ENCODE data around the gene NMU. TPM values are rescaled to one million over a fixed set of nuclear protein-coding genes. Genes with fewer than 3 reads are reported as not detected.

The NMU gene
- total RNA-seq, 6 experiments from 2014 or later = not detected

- Mint-ChIP-seq H3K4me3 (peak overlapping the region; percentile 99), H3K9me3 (no peaks in the 10 kb centered on the region), H3K4me1 (ENCODE audit: low read depth) (peaks cover 63% of the 10 kb centered on the region), H3K36me3 (ENCODE audit: low read depth) (peaks cover 15% of the 10 kb centered on the region; the same call in 1 of the 2 replicates), H3K27me3 (ENCODE audit: insufficient read depth) (peaks cover 2% of the 10 kb centered on the region), H3K27ac (peak overlapping the region; percentile 95)
- DNase-seq = no peak
- TF ChIP-seq, protein P1, sequence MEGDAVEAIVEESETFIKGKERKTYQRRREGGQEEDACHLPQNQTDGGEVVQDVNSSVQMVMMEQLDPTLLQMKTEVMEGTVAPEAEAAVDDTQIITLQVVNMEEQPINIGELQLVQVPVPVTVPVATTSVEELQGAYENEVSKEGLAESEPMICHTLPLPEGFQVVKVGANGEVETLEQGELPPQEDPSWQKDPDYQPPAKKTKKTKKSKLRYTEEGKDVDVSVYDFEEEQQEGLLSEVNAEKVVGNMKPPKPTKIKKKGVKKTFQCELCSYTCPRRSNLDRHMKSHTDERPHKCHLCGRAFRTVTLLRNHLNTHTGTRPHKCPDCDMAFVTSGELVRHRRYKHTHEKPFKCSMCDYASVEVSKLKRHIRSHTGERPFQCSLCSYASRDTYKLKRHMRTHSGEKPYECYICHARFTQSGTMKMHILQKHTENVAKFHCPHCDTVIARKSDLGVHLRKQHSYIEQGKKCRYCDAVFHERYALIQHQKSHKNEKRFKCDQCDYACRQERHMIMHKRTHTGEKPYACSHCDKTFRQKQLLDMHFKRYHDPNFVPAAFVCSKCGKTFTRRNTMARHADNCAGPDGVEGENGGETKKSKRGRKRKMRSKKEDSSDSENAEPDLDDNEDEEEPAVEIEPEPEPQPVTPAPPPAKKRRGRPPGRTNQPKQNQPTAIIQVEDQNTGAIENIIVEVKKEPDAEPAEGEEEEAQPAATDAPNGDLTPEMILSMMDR (IDR thresholded peaks at IDR 0.05) = no peak
Measured at GRCh38 chr4:55547918-55548317, 88.2 kb downstream of the NMU start.

- H3K4me3 Mint-ChIP-seq = peak overlapping the region; percentile 99
- peaks cover 64% of the 10 kb centered on the region for H3K4me1 Mint-ChIP-seq (ENCODE audit: low read depth)
- no peaks in the 10 kb centered on the region for H3K9me3 Mint-ChIP-seq
- H3K36me3 Mint-ChIP-seq (ENCODE audit: low read depth) = peaks cover 15% of the 10 kb centered on the region; the same call in 1 of the 2 replicates
- H3K27me3 Mint-ChIP-seq (ENCODE audit: insufficient read depth) = peaks cover 2% of the 10 kb centered on the region
- no peak for DNase-seq
- TF ChIP-seq, protein P1 (IDR thresholded peaks at IDR 0.05) = no peak
- H3K27ac Mint-ChIP-seq = peak overlapping the region; percentile 95
Measured at GRCh38 chr4:55547466-55547770, 88.7 kb downstream of the NMU start.

GRCh38 chr4:55546756-55547465 is 89.2 kb downstream of the NMU start, which contains the start of gene CLOCK:
TSS of gene CLOCK (minus strand) at chr4:55546909. CDS start at chr4:55482785, 64,124 bp downstream.
- H3K36me3 Mint-ChIP-seq (ENCODE audit: low read depth) = peaks cover 12% of the 10 kb centered on the region; the same call in 1 of the 2 replicates
- TF ChIP-seq, protein P1 (IDR thresholded peaks at IDR 0.05) = peak; percentile 84
- H3K27me3 Mint-ChIP-seq (ENCODE audit: insufficient read depth) = peaks cover 2% of the 10 kb centered on the region; the same call in 1 of the 2 replicates
- peak within 1 kb of the TSS; percentile 95 for H3K27ac Mint-ChIP-seq
- peaks cover 65% of the 10 kb centered on the region for H3K4me1 Mint-ChIP-seq (ENCODE audit: low read depth)
- H3K9me3 Mint-ChIP-seq = no peaks in the 10 kb centered on the region
- H3K4me3 Mint-ChIP-seq = peak within 1 kb of the TSS; percentile 99
- peak; percentile 83 for DNase-seq

- Mint-ChIP-seq H3K36me3 (ENCODE audit: low read depth) (peaks cover 7% of the 10 kb centered on the region; the same call in 1 of the 2 replicates), H3K4me1 (ENCODE audit: low read depth) (peaks cover 65% of the 10 kb centered on the region), H3K4me3 (peak overlapping the region; percentile 99), H3K27ac (peak overlapping the region; percentile 95), H3K27me3 (ENCODE audit: insufficient read depth) (peaks cover 2% of the 10 kb centered on the region; the same call in 1 of the 2 replicates), H3K9me3 (no peaks in the 10 kb centered on the region)
- TF ChIP-seq, protein P1 (IDR thresholded peaks at IDR 0.05) = no peak
- DNase-seq = no peak
Measured at GRCh38 chr4:55546506-55546755, 89.7 kb downstream of the NMU start.

DNA sequence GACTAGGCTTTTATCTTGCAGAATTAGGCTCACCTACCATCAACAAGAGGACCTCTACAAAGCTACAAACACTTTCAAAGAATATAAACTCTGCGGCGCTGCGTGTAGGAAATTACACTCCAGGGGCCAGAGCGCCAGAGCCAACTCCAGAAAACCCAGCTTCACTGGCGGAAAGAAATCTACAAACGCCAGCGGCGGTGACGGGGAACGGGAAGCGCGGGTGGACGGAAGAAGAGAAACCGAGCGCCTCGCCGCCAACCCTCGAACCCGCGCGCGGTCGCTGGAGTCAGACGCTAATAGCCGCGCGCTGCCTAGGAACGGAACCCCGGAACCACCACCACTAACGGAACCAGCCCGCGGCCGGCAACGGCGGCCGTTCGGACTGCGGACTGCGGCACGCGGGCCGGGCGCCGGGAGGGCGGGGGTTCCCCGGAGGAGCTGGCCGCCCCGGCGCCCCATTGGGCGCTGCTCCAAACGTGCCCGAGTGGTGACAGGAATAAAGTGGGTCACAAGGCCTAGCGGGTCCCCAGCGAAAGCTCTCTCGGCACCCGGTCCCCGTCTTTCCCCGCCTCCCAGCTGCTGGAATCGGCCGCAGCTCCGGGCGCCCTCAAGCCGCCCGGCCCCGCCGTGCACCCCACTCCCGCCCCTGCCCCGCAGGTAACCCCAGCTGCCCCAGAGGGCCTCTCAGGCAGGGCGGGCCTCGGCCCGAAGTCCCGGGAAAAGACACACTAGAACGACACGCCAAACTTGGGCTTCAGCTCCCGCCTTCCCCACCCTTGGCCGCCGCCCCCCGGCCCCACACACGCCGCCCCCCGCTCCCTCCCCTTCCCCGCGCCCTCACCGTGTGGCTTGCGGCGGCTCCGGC is 90.2 kb downstream of the NMU start:
- TF ChIP-seq, protein P1 (IDR thresholded peaks at IDR 0.05) = no peak

More for the DNA sequence above, 90.2 kb downstream of the NMU start:
- Mint-ChIP-seq H3K9me3 (no peaks in the 10 kb centered on the region), H3K27ac (peak overlapping the region; percentile 92), H3K4me3 (peak overlapping the region; percentile 99), H3K4me1 (ENCODE audit: low read depth) (peaks cover 65% of the 10 kb centered on the region), H3K27me3 (ENCODE audit: insufficient read depth) (peaks cover 2% of the 10 kb centered on the region; the same call in 1 of the 2 replicates), H3K36me3 (ENCODE audit: low read depth) (peaks cover 7% of the 10 kb centered on the region; the same call in 1 of the 2 replicates)
- peak; percentile 63 for DNase-seq

Other genes starting within 250 kb of the NMU start
- 100 to 1,000 TPM in 2 of 6 experiments, 10 to 100 TPM in 4; 93.9 to 111 (median 96.2) TPM for gene TMEM165, start 240.3 kb downstream of the NMU start, total RNA-seq (2021; fragmentation: NEBNext Ultra II Directional; extraction: Animal tissue kit (Norgen Biotek cat#: 25700))
- gene CLOCK, start 89.4 kb downstream of the NMU start, total RNA-seq (2021; fragmentation: NEBNext Ultra II Directional; extraction: Animal tissue kit (Norgen Biotek cat#: 25700)) = 10 to 100 TPM; 33.8 to 41.6 (median 37.1) TPM
- gene PDCL2, start 44.1 kb downstream of the NMU start, total RNA-seq (2021; fragmentation: NEBNext Ultra II Directional; extraction: Animal tissue kit (Norgen Biotek cat#: 25700)) = not detected
- not detected for gene EXOC1L, start 183.5 kb upstream of the NMU start, total RNA-seq (2021; fragmentation: NEBNext Ultra II Directional; extraction: Animal tissue kit (Norgen Biotek cat#: 25700))
- 10 to 100 TPM; 28.8 to 32.6 (median 31.4) TPM for gene EXOC1, start 217.3 kb upstream of the NMU start, total RNA-seq (2021; fragmentation: NEBNext Ultra II Directional; extraction: Animal tissue kit (Norgen Biotek cat#: 25700))